GM19193 (cell line): ENCODE results near the gene TULP1.

Experiments
- POLR2A ChIP-seq: IDR thresholded peaks from 4 replicates; pipeline ENCODE4 v1.6.1; 2011; ENCODE audit not compliant: insufficient read depth, insufficient read length; ENCODE audit errors: extremely low read depth

Gene TULP1

DNA sequence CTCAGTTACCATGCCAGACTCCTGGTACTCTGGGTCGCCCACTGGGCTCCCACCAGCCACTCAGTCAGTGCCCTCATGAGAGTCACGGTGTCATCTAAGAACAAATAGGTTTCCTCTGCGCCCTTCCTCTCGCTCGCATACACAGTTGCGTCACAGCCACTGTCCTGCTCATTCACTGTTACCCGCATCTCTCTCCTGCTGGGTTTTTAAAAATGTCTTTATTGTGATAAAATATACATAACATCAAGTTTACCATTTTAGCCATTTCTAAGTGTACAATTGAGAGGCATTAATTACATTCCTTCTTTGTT is 19.8 kb downstream of the TULP1 start:
- no peak for TF ChIP-seq POLR2A

DNA sequence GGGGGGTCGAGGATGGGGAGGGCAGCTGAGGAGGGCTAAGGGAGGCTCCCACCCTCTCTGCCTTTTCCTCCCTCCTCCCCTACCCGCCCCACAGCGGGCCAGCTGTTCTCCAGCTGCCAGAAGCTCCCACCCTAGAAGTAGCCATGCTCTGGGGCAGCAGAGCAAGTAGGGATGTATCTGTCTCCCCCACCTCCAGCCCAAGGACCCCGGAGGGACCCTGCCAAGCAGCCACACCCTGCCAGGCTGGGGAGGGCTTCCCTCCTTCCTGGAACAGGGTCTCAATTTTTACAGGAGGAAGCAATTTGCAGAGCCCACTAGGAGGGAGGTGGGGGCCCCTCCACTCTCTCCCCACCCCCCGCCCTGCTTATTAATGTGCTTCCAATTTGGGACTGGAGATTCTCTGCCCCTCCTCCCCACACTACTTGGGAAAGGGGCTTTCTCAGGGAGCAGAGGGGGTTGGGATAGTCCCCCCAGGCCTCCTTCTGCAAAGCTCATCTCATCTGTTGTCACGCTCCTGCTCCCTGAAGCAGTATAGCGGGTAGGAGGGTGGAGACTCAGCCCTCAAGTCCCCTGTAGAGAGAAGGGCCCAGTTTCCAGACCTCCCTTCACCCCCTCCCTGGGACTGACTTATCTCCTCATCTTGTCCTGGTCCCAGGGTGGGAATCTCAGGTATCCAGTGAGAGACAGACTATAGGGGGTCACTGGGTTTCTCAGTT is 20.3 kb downstream of the TULP1 start:
- no peak for TF ChIP-seq POLR2A

DNA sequence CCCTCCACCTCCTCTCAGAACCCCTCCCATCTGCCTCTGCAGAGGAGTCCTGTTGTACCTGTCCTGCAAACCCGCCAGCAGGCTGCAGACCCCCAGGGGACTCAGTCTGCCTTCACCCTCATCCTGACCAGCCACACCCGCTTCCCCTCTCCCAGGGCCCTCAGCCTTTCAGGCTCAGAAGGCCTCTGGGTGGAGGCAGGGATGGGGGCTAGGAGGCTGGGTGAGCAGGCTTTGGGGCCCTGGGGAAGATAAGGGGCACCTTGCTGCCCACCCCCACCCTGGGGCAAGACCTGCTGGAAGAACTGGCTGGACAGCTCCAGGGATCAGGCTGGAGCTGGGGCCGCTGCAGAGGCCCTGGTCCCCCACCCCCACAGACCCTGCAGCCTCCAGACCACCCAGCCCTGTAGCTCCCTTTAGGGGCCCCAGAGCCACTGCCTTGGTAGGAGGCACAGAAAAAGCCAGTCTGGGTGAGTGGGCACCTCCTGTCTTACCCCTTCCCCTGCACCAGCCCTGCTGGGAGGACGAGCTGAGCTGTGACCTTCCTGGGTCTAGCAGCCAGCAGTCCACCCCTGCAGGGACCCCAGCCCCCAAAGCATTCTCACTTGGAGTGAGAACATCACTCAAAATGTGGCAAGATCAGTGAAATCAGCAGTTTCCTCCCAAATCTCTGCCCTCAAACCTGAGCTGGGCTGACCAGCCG is 21.0 kb downstream of the TULP1 start:
- no peak for TF ChIP-seq POLR2A

DNA sequence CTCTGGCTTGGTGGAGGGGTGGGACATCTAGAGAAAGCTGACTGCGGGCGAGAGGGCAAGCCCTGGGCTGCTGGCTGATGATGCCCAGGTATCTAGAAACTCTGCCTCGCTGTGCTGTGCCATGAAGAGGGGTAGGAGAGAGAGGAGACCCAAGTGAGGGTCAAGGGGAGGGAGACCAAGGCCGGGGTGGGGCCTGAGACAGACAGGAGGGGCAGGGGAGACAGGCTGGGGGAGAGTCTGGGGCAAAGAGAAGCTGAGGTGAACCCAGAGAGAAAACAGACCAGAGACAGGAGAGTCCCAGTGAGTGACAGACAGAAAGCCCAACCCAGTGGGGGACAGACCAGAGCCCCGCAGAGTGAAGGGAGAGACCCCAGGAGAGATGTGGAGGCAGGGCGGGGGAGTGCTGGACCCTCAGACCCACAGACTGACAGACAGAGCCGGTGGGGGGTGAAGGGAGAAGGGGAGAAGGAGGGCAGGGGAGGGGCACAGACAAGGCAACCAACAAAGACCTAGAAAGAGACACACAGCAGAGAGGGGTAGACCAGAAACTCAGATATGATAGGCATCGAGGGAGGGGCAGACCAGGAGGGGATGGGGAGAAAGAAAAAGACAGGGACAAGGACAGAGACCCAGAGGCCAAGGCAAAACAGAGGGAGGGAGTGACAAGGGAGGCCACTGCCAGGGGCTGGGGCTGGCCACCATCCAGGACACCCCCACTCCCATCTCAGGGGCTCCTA is 21.7 kb downstream of the TULP1 start:
- TF ChIP-seq POLR2A: no peak

DNA sequence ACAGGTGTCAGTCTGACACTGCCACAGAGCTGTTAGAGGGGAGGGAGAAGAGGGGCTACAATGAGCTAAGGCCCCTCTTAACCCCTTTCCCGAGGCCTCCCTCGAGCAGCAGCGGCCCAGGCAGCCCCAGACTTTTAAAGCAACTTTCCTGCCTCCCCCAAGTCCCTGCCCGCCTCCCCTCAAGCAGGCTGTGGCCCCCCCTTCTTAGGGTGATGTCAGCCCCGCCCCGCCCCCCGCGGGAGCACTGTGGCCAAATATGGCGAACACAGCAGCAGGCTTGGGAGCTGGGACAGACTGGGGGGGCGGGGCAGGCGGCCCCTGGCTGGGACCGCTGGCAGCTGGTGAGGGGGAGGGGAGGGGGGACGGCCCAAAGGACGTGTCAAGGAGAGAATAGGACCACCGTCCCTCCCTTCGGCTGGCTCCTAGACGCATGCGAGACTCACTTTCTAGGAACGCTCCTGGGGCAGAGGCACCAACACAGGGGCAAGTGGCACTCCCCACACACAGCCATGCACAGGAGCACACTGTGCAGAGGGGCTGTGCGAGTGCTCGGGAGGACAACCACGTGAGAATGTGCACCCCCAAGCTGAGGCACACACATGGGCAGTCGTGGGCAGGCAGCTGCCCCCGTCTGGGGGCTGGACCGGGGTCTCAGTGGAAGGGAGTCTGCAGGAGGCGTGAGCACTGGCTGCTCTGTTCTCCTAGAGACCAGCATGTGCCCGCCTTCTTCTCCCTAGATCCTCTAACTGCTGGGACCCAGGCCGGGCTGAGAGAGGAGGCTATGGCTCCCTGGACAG is 22.5 kb downstream of the TULP1 start:
- no peak for TF ChIP-seq POLR2A

DNA sequence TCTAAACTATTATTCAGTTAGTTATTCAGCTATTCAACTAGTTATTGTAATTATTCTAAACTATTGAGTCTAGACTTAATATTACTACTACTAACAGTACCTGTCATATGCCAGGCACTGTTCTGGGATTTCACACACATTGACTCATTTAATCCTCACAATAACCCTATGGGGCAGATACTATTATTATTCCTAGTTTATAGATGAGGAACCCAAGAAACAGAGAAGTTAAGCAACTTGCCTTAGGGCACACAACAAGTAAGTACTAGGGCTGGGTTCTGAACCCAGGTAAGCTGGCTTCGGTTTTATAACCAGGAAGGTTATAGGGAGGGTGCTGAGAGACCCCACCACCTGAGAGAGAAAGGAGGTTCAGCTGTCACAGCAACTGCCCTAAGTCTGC is 23.6 kb downstream of the TULP1 start:
- no peak for TF ChIP-seq POLR2A

DNA sequence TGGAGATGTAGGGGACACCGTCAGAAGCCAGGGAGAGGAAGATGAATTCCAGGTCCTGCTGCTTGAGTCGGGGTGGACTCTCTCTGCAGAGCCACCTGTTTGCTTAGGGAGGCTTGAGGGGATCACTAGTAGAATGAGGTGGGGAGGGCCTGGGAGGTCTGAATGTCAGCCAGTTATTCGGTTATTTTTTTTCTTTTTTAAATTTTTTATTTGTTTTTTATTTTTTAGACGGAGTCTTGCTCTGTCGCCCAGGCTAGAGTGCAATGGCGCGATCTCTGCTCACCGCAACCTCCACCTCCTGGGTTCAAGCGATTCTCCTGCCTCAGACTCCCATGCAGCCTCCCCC is 24.2 kb downstream of the TULP1 start:
- TF ChIP-seq POLR2A: no peak

DNA sequence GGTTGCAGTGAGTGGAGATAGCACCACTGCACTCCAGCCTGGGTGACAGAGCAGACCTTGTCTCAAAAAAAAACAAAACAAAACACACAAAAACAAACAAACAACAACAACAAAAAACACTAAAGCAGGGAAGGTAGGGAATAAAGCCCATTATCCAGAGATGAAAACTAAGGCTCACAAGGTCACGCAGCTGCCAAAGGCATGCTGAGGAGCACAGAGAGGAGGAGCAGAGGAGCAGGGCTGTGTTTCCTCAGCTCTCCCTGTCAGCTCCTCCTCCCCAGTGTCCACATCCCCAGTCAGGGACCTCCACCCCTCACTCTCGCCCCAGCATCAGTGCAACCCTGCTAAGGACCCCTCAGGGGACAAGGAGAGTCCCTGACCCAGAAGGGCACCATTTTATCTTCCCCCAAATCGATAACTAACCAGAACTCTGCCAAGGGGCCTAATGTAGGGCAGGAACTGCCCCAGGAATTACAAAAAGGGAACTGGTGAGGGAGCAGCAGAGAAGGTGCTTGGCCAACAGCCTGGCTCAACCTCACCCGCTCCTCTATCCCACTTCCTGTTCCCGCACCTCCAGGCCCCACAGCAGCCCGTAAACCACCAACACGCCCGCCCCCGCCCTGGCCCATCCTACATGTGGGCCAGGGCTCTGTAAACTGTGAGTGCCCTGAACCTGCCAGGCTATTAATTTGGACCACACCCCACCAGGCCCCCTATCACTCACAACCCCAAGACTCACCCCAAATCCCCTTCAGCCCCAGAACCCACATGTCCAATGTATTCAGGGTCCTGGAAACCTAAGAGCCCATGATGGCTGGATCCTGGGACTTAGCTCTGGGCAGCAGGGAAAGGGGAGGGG is 24.8 kb downstream of the TULP1 start:
- TF ChIP-seq POLR2A: no peak

DNA sequence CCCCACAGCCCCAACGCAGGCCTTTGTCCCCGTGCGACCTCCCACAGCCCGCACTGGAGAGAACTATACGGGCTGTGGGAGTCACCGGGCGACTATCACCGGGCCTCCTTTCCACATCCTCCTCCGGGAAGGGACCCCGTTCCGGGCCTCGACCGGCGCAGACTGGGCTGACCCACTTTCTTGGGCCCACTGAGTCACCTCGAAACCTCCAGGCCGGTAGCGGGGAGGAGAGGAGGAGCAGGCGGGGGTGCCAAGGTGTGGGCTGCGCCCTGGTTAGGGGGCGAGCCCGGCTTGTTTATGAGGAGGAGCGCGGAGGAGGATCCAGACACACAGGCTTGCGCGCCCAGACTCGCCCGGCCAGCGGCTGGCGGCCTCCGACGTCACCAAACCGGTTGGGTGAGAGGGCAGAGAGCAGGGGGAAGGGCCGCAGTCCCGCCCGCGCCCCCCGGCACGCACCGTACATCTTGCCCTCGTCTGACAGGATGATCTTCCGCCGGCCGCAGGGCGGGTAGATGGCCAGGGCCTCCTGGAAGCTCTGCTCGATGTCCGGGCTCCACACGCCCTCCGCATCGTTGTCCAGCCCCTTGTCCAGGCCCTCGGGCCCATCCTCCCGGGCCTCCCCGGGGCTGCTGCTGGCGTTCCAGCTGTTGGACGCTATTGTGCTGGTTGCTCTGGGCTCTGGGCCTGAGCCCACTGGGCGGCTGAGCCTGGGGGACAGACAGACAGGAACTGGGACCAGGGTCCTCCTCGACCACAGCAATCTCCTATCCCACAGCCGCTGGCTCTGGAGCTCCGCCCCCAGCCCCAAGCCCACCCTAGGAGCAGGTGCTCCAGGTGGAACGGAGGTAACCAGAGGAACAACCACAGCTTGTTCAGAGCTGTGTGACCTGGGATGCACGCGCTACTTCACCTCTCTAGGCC is 26.4 kb downstream of the TULP1 start:
- no peak for TF ChIP-seq POLR2A

DNA sequence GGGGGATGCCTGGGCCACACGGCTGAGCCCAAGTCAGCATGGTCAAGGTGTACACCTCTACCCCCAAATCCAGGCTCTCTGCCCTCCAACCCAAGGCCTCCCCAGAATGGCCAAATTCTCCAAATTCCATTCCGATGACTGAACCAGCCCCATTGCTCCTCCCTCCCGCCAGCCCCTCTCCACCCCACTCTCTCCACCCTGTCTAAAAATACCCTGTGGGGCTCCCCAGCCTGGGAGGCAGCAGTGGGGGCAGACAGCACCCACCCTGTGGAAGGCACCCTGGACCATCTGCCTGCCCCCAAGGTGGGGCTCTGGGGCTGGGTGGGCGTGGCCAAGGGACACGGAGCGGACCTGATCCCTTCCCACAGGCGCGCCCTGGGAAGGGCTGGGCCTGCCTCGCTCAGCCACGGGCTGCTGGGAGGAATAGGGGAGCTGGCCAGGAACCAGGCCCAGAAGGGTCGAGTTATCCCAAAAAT is 27.3 kb downstream of the TULP1 start:
- TF ChIP-seq POLR2A: no peak

DNA sequence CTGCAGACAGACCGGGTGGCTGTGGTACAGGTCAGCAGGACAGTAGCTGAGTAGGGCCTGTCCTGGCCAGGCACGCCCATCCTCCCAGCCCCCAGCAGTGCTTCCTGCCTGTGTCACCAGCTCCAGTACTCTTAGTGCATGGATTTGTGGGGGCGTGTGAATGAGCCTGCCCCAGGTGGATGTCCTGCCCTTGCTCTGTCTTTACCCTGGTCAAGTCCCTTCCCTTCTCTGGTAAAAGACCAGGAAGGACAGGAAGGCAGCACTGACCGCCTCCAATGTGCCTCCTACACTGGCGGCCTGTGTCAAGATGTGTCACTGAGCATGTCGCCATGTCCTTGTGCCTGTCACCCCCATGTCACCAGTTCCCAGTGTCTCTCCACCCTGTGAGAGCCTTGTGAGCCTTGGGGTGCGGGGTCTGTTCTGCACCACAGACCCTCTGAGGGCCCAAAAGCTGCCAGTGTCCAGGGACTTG is 27.7 kb downstream of the TULP1 start:
- no peak for TF ChIP-seq POLR2A

DNA sequence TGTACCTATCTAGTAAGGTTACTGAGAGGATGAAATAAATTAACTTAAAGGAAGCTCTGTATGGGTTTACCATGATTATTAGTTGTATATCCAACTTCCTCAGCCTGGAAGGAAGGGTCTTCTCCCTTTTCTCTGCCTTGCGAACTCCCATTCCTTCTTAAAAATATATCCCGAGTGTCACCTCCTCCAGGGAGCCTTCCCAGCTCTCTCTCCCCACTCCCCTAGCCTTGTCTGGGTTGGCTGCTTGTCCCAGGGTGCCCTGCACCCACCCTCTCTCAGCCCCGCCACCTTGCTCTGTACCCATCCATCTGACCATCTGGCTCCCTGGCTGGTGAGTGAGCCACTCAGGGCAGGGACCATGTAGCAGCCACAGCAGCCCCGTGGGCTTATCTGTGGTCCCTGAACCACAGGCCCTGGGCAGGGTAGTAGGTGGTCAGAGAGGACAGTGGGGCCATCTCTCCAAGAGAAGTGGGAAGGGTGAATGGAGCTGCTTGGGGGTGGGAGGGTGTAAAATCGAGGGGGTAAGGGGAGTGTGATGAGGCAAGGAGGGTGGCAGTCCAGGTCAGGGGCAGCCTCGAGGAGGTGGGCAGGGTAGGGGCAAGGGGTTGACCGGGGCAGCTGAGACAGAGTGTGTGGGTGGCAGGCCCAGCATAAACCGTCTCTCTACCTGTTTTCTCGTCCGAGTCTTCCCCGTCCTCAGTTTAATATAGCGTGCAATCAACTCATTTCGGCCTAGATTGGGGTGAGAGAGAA is 28.6 kb downstream of the TULP1 start:
- TF ChIP-seq POLR2A: no peak
